ENCODE measurements around the gene PPARA.

- TF ChIP-seq CTCF (IDR thresholded peaks at IDR 0.05) (no peak), POLR2AphosphoS5 (IDR thresholded peaks at IDR 0.05; ENCODE audit: low read depth, low read length) (no peak), REST (IDR thresholded peaks at IDR 0.05; ENCODE audit: insufficient read depth in 1 of 2, low read depth in 2 of 2, low read length in 1 of 2) (no peak), SIN3A (IDR thresholded peaks at IDR 0.05; ENCODE audit: borderline replicate concordance, insufficient read depth, low read depth, low read length) (no peak), TCF7L2 (IDR thresholded peaks at IDR 0.05; ENCODE audit: low read depth, low read length) (no peak)
Observed at GRCh38 chr22:46112405-46112804, 37.9 kb upstream of the PPARA start.

Measured in Panc1 (cell line).